Esophagus muscularis mucosa (tissue), 4 donors: ENCODE measurements around the gene HMGN3.

ENCODE experiments used
- EP300 ChIP-seq: sonication (generic); formaldehyde crosslinking; IDR thresholded peaks from one replicate; pipeline ENCODE4 v1.6.1; 2017; ENCODE audit warnings: antibody characterized with exemption
- POLR2AphosphoS5 ChIP-seq, 2 donors: sonication (generic); formaldehyde crosslinking; IDR thresholded peaks; one replicate each; pipeline ENCODE4 v1.6.1; 2017; ENCODE audit warnings: antibody characterized with exemption in 2 of 2
- TF ChIP-seq, protein P1 (sequence below), 3 experiments: fragments of 200-600 bp in 2 of 3; fragments of 450-650 bp in 1 of 3; sonication (generic) in 2 of 3; IDR thresholded peaks; one replicate each; pipeline ENCODE4 v1.5.1; 2017 to 2019; ENCODE audit warnings: antibody characterized with exemption in 3 of 3, mild to moderate bottlenecking in 2 of 3, moderate library complexity in 1 of 3

- TF ChIP-seq POLR2AphosphoS5 (IDR thresholded peaks at IDR 0.05), result no peak
- no peak for TF ChIP-seq EP300
- TF ChIP-seq, protein P1, sequence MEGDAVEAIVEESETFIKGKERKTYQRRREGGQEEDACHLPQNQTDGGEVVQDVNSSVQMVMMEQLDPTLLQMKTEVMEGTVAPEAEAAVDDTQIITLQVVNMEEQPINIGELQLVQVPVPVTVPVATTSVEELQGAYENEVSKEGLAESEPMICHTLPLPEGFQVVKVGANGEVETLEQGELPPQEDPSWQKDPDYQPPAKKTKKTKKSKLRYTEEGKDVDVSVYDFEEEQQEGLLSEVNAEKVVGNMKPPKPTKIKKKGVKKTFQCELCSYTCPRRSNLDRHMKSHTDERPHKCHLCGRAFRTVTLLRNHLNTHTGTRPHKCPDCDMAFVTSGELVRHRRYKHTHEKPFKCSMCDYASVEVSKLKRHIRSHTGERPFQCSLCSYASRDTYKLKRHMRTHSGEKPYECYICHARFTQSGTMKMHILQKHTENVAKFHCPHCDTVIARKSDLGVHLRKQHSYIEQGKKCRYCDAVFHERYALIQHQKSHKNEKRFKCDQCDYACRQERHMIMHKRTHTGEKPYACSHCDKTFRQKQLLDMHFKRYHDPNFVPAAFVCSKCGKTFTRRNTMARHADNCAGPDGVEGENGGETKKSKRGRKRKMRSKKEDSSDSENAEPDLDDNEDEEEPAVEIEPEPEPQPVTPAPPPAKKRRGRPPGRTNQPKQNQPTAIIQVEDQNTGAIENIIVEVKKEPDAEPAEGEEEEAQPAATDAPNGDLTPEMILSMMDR (IDR thresholded peaks at IDR 0.05), result no peak
Observed at GRCh38 chr6:79184086-79184485, 50.4 kb downstream of the HMGN3 start.
